Chondrocyte (in vitro differentiated cells): ENCODE data around the gene KRT33B. TPM values are rescaled to one million over a fixed set of nuclear protein-coding genes. Genes with fewer than 3 reads are reported as not detected.

Experiments
- DNase-seq: peaks from one replicate; pipeline ENCODE4 v3.0.0; 2021; ENCODE audit warnings: mixed read lengths, low spot score
- H3K27ac Mint-ChIP-seq: one replicate; pipeline ENCODE4 v1.8.0; 2021; ENCODE audit warnings: mild to moderate bottlenecking, moderate library complexity, mixed read lengths; ENCODE audit not compliant: unreplicated experiment
- H3K27me3 Mint-ChIP-seq: 2 replicates; pipeline ENCODE4 v1.8.0; 2021; ENCODE audit warnings: low read depth, mixed read lengths
- H3K36me3 Mint-ChIP-seq: 2 replicates; pipeline ENCODE4 v1.8.0; 2021; ENCODE audit warnings: low read depth, mixed read lengths
- H3K4me1 Mint-ChIP-seq: 2 replicates; pipeline ENCODE4 v1.8.0; 2021; ENCODE audit warnings: low read depth, mild to moderate bottlenecking, mixed read lengths
- H3K4me3 Mint-ChIP-seq: one replicate; pipeline ENCODE4 v1.8.0; 2021; ENCODE audit warnings: mild to moderate bottlenecking, moderate library complexity, mixed read lengths; ENCODE audit not compliant: unreplicated experiment
- H3K9me3 Mint-ChIP-seq: 2 replicates; pipeline ENCODE4 v1.8.0; 2021; ENCODE audit warnings: low read depth, mixed read lengths
- CTCF ChIP-seq: fragments of 200-600 bp; sonication (generic); IDR thresholded peaks from 2 replicates; pipeline ENCODE4 v1.5.0; 2021; ENCODE audit warnings: antibody characterized with exemption, mild to moderate bottlenecking, moderate library complexity
- long read RNA-seq: library from polyadenylated mRNA; stranded (forward); transcript quantifications from one replicate; pipeline ENCODE4 v2.0.0, GENCODE V29; 2021
- total RNA-seq: library from RNA; stranded (reverse); gene quantifications from 3 replicates; pipeline ENCODE4 v1.2.1, GENCODE V29; 2021

KRT33B gene
- total RNA-seq: not detected in 3 replicates
- long read RNA-seq: 0 reads

- TF ChIP-seq CTCF: no peak
- peaks cover 6% of the 10 kb centered on the region for H3K4me1 Mint-ChIP-seq
- DNase-seq: no peak
- H3K27me3 Mint-ChIP-seq: peaks cover 2% of the 10 kb centered on the region
- no peaks in the 10 kb centered on the region for H3K36me3 Mint-ChIP-seq
- peak within 1 kb of the TSS; percentile 2 for H3K27ac Mint-ChIP-seq
- H3K4me3 Mint-ChIP-seq: no peak within 1 kb of the TSS
- H3K9me3 Mint-ChIP-seq: peaks cover 7% of the 10 kb centered on the region
These were observed at the start of gene KRT33B for GRCh38 chr17:41369713-41370112. KRT33B (minus strand) TSS chr17:41369813; CDS start chr17:41369750, 63 bp downstream.

- Mint-ChIP-seq H3K9me3 (no peaks in the 10 kb centered on the region), H3K36me3 (no peaks in the 10 kb centered on the region), H3K27ac (no peak overlapping the region), H3K27me3 (peaks cover 4% of the 10 kb centered on the region), H3K4me1 (peaks cover 16% of the 10 kb centered on the region), H3K4me3 (no peak overlapping the region)
- DNase-seq: no peak
- no peak for TF ChIP-seq CTCF
These were observed 48.7 kb upstream of the KRT33B start for GRCh38 chr17:41418116-41418860.

GRCh38 chr17:41417576-41418015 lies 48.0 kb upstream of the KRT33B start:
- no peak overlapping the region for H3K27ac Mint-ChIP-seq
- H3K9me3 Mint-ChIP-seq: no peaks in the 10 kb centered on the region
- H3K36me3 Mint-ChIP-seq: no peaks in the 10 kb centered on the region
- H3K27me3 Mint-ChIP-seq: peaks cover 2% of the 10 kb centered on the region
- no peak for DNase-seq
- no peak overlapping the region for H3K4me3 Mint-ChIP-seq
- peak; percentile 37 for TF ChIP-seq CTCF
- H3K4me1 Mint-ChIP-seq: peaks cover 16% of the 10 kb centered on the region

GRCh38 chr17:41417127-41417526 lies 47.5 kb upstream of the KRT33B start:
- Mint-ChIP-seq H3K27me3 (peaks cover 2% of the 10 kb centered on the region), H3K4me1 (peaks cover 16% of the 10 kb centered on the region), H3K27ac (no peak overlapping the region), H3K9me3 (no peaks in the 10 kb centered on the region), H3K36me3 (no peaks in the 10 kb centered on the region), H3K4me3 (no peak overlapping the region)
- TF ChIP-seq CTCF: no peak
- DNase-seq: no peak

- H3K36me3 Mint-ChIP-seq: no peaks in the 10 kb centered on the region
- H3K27me3 Mint-ChIP-seq: peaks cover 2% of the 10 kb centered on the region
- TF ChIP-seq CTCF: no peak
- H3K4me3 Mint-ChIP-seq: no peak overlapping the region
- H3K9me3 Mint-ChIP-seq: no peaks in the 10 kb centered on the region
- peaks cover 16% of the 10 kb centered on the region for H3K4me1 Mint-ChIP-seq
- no peak for DNase-seq
- H3K27ac Mint-ChIP-seq: no peak overlapping the region
These were observed 46.9 kb upstream of the KRT33B start for GRCh38 chr17:41416479-41416878.
